CD1c-positive myeloid dendritic cell (primary cell): ENCODE results near the gene AMIGO3.
"Not testable (repeated sequence)": the region's sequence is repeated elsewhere in the genome, so short reads cannot be mapped to it uniquely, and the experiment has no call there.

Source experiments
- DNase-seq: peaks from one replicate; pipeline ENCODE4 v3.0.0-alpha.2; 2016; ENCODE audit errors: extremely low spot score

The AMIGO3 gene, protein sequence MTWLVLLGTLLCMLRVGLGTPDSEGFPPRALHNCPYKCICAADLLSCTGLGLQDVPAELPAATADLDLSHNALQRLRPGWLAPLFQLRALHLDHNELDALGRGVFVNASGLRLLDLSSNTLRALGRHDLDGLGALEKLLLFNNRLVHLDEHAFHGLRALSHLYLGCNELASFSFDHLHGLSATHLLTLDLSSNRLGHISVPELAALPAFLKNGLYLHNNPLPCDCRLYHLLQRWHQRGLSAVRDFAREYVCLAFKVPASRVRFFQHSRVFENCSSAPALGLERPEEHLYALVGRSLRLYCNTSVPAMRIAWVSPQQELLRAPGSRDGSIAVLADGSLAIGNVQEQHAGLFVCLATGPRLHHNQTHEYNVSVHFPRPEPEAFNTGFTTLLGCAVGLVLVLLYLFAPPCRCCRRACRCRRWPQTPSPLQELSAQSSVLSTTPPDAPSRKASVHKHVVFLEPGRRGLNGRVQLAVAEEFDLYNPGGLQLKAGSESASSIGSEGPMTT

DNA sequence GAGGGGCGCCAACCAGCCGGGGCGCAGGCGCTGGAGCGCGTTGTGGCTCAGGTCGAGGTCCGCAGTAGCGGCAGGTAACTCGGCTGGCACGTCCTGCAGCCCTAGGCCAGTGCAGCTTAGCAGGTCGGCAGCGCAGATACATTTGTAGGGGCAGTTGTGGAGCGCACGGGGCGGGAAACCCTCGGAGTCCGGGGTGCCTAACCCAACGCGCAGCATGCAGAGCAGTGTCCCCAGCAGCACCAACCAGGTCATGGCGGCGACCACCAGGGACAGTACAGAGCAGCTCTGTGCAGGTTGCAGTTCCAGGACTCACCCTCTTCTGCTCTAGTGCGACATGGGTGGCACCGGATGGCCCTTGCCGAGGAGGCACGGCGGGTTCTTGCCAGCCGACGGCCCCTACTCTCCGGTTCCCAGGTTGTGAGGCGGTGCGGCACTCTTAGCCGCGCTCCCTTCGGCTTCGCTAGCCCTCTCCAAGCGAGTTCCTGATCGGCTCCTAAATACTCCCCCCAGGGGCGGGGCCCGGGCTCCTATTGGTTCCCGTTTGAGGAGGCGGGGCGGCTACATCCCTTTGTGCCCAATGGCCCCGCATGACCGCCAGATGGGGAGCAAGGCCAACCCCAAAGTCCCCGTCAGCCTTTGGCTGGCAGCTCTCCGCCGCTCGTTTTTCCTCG is at the start of gene AMIGO3:
AMIGO3 (minus strand) TSS at position 471 of the 671 bp plus-strand sequence; CDS start at position 252, 219 bp downstream.
- peak; percentile 97 for DNase-seq

DNA sequence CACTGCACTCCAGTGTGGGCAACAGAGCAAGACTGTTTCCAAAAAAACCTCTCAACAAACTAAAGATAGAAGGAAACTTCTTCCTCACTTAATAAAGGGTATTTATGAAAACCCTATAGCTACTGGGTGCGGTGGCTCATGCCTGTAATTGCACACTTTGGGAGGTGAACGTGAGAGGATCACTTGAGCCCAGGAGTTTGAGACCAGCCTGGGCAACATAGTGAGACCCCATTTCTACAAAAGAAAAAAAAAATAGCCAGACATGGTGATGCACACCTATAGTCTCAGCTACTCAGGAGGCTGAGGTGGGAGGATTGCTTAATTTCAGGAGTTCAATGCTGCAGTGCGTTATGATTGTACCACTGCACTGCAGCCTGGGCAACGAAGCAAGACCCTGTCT is 44.5 kb upstream of the AMIGO3 start:
- no peak for DNase-seq

DNA sequence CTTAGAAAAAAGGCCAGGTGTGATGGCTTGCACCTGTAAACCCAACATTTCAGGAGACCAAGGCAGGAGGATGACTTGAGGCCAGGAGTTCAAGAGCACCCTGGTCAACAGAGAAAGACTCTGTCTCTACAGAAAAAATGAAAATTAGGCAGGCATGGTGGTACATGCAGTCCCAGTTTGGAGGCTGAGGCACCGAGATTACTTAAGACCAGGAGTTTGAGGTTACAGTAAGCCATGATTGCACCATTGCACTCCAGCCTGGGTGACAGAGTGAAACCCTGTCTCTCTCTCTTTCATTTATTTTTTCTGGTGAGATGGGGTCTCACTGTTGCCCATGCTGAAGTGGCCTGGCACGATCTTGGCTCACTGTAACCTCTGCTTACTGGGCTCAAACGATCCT is 42.2 kb upstream of the AMIGO3 start:
- DNase-seq = no peak

DNA sequence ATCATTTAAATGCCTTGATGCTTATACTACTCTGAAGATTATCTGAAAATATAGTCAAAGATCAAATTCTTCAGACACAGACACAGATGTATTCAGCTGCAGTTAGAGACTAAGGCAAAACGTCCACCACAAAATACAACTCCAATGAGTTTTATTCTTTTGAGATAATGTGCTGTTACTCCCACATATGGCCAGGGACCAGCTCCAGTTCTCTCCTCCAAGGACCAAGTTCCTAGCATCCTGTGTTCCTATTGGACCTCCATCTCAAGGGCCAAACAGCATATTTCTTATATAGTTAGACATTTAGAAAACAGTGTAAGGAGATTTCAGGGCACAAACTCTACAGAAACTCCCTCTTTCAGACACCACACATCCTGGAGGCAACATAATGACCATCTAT is 39.7 kb upstream of the AMIGO3 start:
- no peak for DNase-seq

DNA sequence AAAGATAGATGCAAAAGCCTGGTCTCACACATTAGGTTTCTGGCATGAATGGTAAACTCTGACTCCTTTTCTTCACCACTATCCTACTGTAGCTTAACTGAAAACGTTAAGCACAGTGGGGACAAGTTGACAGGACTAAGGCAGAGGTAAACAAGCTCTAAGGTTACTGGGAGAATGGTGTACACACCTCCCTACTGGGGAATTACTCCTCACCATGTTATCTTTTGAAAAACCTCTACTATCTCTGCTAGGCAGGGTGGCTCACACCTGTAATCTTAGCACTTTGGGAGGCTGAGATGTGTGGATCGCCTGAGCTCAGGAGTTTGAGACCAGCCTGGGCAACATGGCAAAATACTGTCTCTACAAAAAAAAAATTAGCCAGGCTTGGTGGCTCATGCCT is 37.7 kb upstream of the AMIGO3 start:
- no peak for DNase-seq

DNA sequence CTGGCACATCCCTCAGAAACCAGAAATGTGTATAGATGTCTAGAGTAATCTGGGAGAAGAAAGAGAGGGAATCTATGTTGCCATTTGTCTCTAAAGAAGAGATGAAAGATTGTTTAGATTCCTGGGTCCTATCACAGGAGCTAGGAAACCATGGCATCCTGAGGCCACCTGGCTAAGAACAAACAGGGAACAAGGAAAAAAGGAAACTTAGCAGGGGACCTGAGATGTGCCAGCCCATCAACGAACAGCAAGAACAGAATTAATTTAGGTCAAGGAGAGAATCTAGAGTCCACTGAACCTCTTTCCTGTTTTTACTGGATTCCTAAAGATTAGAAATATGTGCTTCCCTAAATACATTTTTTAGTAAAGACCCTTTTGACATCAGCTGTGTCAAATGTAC is 36.6 kb upstream of the AMIGO3 start:
- DNase-seq = no peak

DNA sequence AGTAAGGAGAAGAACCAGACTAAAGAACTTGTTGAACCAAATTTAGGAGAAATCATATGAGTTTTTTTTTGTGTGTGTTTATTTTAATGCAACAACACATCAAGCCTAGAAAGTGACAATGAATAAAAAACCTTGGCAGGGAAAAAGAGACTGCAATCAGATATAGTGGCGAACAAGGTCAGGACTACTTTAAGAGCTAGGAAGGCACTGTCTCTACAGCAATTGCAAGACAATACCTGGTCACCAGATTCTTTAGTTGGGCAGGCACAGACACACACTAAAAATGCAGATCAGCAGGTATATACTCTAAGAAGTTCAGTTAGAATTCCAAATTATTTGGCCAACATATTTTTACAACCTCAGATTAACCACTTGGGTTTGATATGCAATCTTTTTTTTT is 35.1 kb upstream of the AMIGO3 start:
- DNase-seq = no peak

DNA sequence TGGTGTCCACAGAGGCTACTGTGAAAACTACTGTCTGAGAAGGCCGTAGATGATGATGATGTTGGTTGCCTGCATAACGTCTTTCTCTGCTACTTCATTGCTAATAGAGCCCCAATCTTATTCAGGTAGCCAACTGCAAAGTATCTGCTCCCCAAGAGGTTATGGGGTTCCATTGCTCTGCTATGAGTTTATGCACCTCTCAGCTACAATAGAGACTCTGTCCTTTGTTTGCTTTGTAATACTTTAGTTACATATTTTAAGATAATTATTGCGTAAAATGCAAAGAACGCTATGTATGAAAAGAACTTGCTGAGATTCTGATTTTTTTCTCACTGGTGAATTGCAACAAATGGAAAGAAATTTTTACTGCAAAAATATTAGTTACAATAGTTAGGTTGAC is 32.0 kb upstream of the AMIGO3 start:
- DNase-seq = no peak

DNA sequence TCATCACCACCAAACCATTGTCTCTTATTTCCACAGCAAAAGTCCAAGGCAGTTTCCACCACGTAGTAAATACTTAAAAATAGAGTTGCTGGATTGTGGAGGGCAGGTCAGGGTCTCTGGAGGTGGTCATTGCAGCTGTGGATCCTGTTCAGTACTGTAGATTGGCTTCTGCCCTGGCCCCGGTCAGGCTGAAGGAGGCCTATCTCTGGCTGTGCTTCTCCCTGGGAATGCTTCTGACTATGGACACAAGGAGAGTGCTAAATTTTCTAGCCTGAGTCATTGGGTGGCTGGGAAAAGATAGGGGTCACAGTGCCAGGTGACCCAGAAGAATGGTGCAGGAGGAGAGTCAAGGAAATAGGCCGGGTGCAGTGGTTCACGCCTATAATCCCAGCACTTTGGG is 30.6 kb upstream of the AMIGO3 start:
- DNase-seq = no peak

DNA sequence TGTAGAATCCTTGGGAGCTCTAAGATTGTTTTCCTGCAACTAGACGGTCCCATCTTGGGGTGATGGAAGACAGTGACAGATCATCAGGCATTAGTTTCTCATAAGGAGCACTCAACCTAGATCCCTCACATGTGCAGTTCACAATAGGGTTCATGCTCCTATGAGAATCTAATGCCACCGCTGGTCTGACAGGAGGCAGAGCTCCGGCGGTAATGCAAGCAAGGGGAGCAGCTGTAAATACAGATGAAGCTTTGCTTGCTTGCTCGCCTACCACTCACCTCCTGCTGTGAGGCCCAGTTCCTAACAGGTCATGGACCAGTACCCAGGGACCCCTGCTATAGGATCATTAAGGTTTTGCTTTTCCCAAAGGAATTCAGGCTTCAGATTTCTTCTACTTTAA is 29.4 kb upstream of the AMIGO3 start:
- DNase-seq = not testable (repeated sequence)

DNA sequence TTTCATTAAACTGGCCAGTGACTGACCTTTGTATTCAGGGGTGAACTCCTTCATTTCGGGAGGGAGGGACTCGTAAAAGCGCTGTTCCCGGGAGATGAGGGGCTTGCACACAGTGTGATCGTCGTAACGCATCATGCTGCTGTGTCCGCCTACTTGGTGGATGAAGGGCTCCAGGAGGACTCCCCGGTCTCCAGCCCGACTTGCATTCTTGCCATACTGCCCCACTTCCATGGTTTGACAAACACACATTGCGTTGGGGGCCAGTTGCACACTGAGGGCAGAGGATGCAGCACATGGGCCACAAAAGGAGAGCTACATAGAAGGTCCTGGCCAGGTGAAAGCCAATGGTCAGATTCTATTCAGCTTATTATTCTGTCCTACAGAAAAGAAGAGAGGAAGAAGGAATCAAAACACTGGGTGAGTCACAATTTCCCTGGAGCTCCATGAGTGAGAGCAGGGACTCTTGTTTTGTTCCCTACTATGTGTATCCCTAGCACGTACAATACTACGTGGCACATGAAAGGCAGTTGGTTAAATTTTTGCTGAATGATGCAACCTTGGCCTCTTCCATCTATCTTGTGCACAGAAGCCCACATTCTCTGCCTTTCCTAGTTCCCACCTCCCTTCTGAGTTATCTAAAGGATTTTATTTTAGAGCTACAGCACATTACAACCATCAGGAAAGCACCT is 28.5 kb upstream of the AMIGO3 start:
- no peak for DNase-seq

DNA sequence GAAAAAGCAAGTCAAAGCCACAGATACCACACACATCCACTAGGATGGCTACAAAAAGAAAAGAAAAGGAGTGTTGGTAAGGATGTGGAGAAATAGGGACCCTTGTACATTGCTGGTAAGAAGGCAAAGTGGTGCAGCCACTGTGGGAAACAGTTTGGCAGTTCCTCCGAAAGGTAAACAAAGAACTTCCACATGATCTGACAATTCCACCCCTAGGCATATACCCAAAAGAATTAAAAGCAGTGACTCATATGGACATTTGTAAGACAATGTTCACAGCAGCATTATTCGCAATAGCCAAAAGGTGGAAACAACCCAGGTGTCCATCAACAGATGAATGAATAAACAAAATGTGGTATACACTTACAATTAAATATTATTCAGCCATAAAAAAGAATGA is 26.5 kb upstream of the AMIGO3 start:
- no peak for DNase-seq

DNA sequence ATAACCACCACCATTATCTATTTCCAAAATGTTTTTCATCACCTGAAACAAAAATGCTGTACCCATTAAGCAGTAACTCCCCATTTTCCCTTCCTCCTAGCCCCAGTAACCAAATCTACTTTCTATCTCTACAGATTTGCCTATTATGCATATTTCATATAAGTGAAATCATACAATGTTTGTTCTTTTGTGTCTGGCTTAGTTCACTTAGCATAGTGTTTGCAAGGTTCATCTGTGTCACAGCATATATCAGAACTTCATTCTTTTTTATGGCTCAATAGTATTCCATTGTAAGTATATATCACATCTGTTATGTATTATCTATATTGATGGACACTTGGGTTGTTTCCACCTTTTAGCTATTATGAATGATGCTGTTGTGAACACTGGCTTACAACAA is 20.9 kb upstream of the AMIGO3 start:
- DNase-seq = no peak

DNA sequence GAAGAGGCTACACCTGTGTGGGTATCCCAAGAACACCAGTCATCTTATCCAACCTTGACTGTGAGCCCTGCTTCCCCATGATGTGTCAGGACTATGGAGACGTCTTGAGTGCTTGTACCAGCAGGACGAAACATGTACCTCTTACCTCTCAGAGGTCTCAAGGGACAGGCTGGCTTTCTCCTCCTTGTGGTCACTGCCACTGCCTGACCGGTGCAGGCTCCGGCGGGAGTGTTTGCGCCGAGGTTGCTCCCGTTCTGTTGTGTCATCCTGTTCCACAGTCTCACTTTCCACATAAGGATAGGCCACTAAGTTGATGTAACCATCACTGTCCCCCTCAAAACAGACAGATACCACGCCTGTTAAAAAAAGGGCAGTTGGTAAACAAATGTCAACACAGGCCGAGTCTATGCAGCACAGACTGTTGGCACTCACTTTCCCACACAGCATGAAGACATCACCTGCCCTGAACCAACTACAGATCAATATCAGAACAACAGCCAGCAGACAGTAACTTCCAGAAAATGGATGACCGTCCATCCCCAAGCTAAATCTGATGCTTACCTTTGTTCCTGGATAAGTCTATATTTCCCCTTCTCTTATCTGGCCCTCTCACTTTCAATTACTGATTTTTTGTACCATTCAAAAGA is 18.7 kb upstream of the AMIGO3 start:
- no peak for DNase-seq

DNA sequence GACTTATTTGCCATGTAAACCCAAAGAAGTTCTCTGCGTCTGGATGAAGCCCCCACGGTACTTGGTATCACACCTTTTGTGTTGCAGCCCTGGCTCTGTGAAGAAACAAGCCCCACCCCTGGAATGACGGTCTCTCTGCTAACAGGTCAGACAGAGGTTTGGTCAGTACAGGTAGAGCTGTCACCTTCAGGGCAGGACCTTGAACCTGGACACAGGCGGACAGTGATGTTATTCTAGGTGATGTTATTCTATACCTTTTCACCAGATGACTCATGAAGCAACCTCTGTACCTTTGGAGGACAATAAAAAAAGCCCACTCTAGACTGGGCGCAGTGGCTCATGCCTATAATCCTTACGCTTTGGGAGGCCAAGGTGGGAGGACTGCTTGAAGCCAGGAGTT is 15.3 kb upstream of the AMIGO3 start:
- DNase-seq = no peak

DNA sequence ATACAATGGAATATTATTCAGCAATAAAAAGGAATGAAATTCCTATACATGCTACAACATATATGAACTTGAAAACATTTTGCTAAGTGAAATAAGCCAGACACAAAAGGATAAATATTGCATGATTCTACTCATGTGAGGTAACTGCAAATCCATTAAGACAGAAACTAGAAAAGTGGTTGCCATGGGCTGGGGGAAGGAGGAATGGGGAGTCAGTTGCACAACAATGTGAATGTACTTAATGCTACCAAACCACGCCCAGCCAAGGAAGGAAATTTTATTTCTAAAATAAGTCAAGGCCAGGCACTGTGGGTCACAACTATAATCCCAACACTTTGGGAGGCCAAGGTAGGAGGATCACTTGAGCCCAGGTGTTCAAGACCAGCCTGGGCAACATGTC is 14.1 kb upstream of the AMIGO3 start:
- DNase-seq = no peak

DNA sequence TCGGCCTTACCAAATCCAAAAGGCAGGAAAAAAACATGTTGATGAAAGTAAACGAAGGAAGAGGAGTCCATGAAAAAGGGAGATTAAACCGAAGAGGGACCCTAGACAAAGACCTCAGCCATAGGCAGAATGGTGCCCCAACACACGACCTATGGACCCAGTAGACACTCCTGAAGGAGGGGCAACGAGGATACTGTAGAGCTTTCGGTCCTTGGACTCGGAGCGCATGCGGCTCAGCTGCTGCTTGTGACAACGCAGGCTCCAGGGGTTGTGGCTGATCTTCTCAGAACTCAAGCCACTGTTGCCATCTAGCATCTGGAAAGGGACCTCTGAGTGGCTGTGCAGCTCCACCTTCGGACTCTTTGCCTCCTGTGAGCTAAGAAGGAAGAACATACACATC is 13.1 kb upstream of the AMIGO3 start:
- no peak for DNase-seq

DNA sequence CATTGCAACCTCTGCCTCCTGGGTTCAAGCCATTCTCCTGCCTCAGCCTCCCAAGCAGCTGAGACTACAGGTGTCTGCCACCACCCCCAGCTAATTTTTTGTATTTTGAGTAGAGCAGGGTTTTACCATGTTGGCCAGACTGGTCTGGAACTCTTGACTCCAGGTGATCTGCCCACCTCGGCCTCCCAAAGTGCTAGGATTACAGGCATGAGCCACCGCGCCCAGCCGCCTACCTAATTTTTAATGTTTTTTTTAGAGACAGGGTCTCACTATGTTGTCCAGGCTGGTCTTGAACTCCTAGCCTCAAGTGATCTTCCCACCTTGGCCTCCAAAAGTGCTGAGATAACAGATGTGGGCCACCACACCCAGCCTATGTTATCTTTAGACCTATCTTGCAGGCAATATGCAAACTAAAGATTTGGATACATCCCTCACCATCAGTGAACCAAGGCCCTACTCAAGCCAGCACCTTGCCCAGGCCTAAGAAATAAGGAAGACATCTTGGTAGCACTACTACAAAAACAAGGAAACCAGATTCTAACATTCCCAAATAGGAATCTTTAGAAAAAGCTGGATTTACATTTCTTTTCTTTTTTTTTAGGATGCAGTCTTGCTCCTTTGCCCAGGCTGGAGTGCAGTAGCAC is 10.6 kb upstream of the AMIGO3 start:
- DNase-seq = no peak

DNA sequence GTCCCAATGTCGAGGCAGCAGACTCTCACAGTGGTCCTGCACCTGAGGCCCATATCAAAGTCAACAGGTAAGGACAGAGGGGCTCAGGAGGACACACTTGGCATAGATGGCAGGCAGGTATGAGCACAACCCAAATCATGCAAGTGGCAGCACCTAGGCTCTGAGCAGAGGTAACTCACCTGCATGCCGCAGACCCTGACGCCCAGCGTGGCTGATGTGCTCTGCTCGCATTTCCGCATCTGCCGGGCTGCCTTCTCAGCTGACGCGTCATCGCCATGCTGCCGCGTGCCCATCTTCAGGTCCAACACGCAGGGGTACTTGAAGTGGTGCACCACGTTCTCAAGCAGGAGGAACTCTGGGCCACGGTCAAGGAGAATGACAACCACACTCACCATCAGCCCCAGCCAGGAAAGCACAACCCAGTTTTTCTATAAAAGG is 8.5 kb upstream of the AMIGO3 start:
- no peak for DNase-seq

DNA sequence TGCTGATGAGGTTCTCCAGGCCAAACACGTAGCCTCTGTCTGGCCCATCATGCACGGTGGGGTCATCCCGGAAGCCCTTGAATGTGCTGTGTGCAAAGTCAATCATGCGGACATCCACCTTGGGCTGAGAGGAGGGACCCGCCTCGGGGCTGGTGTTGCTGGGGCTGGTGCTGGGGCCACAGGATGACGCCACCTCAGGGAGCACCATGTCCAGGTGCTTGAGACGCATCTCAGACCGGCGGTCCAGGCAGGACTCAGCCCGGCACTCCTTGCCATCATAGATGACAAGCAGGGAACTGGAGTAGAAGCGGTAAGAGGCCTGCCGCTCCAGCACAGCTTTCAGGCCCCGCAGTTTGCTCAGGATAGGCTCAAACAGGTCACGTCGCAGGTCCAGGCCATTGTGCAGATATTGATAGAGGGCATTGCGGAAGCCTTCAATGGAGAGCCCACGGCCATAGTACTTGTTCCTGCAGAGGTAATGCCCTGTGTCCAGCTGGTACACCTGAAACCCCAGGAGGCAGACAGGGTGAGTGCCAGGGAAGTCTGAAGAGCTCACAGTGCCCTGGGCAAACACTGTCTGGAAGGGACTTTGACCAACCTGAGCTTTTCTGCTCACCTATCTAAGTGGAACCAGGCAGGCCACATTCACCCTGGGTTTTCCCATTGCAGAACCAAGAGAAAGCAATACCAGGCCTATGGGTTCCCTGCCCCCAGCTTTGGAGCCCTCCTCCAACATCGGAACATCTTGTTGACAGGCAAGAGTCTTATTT is 7.9 kb upstream of the AMIGO3 start:
- no peak for DNase-seq
